Kidney tubule cell (primary cell): ENCODE data around the gene GADD45A.
A peak's percentile ranks its signal among the peaks of the same experiment; 100 is the strongest.

Source experiments
- DNase-seq: peaks from one replicate; pipeline ENCODE4 v3.0.0-alpha.2; 2018; ENCODE audit warnings: low spot score

The GADD45A gene

DNA sequence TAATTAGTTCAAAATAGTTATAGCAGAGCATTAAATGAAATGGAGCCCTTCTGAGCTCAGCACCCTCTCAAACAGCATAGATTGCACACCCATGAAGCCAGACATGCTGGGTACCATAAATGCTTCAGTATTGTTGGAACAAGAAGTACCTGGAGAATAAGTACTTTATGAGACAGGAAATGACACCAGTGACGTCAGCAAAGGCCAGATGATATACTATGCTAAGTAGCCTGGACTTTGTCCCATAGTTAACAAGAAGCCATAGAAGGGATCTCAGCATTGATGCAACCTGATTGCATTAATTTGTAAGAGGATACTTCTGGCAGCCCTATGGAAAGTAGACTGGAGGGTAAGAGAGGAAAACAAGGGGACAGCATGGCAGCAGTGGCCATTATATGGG is 16.3 kb upstream of the GADD45A start:
- no peak for DNase-seq

DNA sequence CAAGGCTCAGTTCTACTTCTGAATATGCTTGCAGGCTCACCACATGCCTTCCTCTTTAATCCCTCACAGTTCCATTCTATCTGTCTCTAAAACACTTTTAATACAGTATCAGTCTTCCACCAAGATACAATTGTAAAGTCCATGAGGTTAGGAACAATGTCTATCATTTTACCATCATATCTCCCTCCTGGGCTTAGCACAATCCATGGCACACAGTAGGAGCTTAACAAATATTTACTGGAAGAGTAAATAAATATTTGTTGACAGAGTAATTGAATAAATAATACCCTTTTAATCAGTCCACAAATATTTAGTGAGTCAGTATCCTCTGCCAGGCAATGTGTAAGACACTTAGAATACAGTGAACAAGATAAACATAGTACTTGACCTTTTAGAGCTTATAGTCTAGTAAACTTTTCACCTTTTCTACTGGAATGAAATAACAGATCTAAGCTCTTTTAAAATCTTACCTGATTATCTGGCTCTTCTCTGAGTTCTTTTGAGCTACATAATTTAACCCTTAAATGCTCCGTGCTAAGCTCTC is 12.7 kb upstream of the GADD45A start:
- no peak for DNase-seq

DNA sequence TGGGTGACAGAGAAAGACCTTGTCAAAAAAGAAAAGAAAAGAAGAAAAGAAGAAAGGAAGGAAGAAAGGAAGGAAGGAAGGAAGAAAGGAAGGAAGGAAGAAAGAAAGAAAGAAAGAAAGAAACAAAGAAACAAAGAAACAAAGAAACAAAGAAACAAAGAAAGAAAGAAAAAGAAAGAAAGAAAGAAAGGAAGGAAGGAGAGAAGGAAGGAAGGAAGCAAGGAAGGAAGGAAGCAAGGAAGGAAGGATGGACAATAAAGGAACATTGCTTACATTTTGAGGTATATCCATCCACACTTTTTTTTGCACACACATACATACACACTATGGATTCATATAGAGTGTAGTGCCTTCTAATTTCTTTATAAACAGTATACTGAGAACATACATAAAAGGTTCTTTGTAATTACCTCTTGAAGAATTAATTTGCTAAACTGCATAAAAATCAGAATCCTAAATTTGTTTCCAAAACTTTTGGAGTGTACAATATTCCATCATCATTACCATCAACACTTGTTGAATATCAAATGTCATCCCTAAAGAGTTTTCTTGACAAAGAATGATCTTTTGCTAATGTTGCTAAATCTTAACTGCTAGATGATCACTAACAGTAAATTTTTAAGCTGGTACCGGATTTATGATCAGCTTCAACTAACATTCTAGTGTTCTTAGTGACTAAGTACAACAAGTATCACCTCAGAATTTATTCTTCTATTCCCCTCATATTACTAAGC is 11.4 kb upstream of the GADD45A start:
- no peak for DNase-seq

DNA sequence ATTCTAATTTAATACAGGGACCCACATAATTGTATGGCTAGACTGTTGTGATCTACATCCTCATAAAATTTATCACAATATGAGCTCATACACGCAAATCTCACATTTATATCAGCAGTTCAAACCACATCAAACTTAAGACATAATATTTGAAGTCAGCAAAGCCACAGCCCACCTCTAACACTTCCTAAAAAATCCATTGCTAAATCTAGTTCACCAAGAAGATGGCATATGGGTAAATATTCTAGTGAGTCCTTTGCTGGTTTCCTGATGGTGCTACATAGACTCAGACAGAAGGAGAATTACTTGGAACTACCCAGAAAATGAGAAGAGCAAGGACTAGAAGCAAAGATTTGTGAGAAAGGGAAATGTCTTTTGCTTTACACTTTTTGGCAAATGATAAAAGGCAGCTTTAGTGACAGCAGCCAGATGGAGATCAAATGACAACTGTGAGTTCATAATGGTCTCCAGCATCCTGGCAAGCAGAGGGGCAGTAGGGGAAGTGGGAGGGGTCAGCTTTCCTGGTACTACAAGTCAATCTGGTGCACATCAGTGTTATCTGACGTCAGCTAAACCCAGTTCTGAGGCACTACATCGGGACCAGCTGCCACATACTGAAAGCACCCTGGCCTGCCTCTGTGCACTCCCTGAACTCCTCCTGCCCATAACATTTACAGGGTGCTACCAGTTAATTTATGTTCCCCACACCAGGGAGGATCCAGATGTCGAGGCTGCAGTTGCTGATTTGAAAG is 10.6 kb upstream of the GADD45A start:
- no peak for DNase-seq

DNA sequence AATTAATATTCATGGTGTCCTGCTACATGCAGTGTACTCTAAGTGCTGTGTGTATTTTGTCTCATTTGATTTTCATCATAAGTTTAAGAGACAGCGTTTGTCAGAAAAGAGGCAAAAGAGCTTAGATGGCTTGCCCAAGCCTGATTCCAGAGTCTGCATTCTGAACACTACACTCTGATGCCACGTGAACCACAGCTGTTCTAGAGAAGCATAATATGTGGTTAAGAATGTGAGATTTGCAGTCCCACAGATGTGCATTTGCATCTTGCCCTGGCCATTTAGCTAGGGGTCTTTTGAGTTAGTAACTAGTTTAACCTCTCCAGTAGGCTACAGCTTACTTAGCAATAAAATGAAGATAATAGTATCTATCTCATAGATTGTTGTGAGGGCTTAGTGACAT is 9.2 kb upstream of the GADD45A start:
- no peak for DNase-seq

DNA sequence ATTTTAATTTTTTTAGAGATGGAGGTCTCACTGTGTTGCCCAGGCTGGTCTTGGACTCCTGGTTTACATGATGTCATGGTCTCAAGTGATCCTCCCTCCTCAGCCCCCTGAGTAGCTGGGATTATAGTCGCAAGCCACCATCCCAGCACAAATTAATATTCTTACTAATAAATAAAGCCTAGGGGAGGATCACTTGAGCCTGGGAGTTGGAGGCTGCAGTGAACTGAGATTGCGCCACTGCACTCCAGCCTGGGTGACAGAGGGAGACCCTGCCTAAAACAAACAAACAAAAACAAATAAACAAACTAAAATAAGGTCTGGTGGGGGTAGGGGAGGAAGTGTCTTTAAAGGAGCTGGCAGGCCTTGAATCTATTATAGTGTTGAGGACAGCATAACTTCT is 8.7 kb upstream of the GADD45A start:
- DNase-seq = no peak

DNA sequence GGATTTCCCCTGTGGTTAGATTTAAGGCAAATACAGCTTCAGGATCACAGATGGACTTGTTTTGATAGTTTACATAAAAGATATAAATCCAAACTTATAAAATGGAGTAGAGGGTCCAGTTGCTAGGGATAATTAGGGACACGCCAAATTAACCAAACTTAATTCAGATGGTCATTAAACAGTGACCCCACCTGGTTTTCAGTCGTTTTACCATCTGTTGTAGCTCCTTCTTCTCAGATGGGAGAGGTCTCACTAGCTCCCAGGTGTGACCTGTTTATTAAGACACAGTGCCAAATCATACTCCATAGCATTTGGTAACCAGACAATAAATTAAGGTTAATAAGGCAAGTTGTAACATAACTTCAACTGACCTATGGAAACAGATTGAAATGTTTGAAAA is 8.1 kb upstream of the GADD45A start:
- DNase-seq = no peak

DNA sequence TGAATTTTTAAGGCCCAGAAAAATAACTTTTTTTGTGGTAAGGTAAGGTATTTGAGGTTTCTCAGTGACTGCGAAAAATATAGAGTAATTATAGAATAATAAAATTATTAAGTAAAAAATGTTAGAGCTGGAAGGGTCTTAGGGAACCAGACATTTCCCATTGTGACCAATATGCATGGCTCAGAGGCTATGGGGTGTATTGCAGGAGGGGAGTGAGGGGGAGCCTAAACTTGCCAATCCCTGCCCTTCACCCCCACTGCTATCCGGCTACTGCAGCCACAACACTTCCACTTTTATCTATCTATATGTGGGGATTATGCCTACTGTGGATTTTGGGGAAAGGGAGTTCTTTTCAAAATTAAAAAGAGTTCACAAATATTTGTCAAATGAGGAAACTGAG is 7.6 kb upstream of the GADD45A start:
- DNase-seq = no peak

DNA sequence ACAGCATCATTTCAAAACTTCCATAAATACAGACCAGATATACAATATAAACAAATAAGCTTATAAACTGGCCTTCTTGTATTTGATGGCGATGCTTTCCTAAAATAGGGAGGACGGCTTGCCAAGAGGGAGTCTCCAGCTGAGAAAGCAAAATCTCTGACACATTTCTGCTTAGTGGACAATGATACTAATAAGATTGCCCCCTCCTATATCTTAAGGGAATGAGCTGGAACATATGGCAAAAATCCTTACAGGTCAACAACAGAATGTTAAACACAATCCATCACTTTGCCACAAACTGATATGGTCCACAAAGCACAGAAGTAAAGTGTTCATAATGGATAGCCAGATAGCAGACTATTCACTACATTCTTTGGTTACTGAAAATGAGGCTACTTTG is 7.1 kb upstream of the GADD45A start:
- DNase-seq = no peak

DNA sequence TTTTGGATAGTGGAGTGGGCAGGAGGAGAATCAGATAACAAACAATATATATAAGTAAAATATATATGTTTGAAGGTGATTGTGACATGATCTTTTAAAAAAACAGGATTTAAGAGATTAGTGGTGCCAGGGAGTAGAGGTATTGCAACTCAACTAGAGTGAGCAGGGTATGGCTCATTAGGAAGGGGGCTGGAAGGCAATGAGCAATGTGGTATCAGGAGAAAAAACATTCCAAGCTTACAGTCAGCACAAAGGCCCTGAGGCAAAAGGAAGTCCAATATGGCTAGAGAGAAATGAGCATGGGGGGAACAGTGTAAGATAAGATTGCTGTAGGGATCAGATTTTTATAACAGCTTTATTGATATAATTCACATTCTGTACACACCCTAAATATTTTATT is 5.3 kb upstream of the GADD45A start:
- peak; percentile 70 for DNase-seq

DNA sequence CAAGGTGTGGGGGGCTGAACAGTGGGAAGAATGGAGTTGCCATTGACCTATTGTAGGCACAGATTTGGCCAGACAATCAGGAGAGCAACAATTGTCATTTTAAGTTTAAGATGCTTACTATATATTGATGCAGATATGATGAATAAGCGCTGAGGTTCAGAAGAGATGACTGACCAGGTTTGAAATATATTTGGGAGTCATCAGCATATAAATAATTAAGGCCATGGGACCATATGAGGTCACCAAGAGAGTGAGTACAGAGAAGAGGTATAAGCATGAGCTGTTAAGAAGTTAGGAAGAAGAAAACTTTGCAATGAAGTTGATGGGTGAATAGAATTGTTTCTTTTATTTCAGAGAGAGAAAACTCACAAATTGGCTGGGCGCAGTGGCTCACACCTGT is 4.5 kb upstream of the GADD45A start:
- no peak for DNase-seq

DNA sequence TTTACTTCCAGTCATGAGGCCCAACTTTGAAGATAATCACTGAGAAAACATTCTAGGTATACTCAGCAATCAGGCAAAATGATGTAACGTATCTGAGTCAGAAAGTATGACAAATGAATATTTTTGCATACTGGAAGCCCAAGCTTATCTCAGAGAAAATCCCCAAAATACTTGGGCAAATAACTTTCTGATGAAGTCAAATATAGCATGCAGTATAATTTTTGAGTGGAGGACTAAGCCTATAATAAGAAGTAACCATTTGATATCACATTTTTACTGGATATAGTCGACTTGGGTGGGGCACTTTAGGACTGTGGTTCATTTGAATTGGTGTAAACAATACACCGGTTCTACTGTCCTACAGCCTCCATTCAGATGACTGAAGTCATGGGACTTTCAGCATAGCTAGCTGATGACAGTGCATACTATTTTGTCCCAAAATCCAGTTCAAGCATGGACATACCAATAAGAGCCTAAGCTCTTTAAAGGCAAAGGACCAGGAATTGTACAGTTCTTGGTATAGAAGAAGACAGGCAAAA is 2.3 kb upstream of the GADD45A start:
- peak; percentile 91 for DNase-seq

DNA sequence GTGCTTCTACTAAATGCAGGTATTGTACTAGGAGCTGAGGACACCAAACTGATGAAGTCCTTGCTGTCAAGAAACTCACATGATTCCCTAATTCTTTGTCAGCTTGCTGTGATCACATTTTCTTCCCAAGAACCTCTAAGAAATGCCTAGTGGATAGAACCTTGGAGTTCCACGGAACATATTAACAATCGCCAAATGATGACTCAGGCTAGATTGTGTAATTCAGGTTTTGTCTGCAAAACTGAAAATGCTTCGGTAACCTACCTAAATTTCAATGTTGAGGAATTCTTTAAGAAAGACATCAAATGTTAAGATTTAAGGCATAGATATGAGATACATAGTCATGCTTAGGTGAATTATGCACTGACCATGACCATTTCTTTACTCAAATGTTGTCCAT is 1.7 kb upstream of the GADD45A start:
- DNase-seq = peak; percentile 70

DNA sequence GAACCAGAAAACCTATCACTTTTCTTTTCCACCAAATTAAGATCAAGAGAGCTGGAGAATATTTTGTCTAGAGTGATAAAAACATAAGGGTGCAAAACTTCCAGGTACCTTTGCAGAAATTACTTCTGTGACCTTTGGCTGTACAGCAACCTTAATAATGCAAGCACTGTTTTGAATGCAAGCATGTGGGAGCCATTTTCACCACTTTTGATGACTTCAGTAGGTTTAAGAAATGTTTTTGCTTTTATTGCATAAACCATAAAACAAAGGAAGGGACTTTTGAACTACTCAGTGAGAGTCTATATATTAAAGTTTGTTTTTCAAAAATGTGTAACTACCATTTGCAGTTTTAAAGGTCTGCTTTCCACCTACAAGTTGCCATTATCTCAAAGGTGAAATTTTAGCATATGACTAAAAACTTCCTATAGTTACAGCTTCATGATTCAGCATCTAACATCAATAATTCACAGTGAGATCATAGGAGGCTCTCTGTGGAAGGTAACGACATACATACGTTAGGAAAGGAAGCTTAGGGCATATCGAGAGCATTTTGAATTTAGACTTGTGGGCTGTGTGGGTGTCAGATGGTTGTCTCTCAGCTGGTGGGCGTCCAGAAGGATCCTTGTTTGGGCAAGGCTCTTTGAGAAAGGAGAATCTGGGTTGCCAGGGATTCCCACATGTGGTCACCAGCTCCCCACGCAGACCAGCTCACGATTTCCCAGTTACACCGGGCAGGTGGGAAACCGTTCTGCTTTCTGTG is 1.1 kb upstream of the GADD45A start:
- DNase-seq = peak; percentile 66

DNA sequence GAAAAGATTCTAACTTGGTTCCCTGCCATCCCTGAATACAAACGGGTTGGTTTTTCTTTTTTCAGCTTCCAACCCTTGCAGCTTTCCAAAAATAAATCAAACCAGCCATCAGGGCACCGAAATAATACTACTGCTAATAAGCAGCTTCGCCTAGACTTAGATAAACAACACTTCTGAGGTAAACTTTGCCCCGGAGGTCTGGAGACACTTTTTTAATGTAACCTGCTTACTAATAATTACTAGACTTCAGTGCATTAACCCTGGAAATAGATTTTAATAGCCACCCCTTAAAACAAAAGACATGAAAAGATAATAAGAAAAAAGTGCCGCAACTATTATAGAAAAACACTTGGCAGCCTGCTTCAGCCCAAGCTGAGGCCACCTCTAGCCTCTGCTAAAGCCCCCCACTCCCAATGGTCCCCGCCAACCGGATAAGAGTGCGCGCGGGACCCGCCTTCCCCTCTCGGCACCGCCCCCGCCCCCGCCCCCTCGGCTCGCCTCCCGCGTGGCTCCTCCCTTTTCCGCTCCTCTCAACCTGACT is 405 bp upstream of the GADD45A start:
- no peak for DNase-seq

DNA sequence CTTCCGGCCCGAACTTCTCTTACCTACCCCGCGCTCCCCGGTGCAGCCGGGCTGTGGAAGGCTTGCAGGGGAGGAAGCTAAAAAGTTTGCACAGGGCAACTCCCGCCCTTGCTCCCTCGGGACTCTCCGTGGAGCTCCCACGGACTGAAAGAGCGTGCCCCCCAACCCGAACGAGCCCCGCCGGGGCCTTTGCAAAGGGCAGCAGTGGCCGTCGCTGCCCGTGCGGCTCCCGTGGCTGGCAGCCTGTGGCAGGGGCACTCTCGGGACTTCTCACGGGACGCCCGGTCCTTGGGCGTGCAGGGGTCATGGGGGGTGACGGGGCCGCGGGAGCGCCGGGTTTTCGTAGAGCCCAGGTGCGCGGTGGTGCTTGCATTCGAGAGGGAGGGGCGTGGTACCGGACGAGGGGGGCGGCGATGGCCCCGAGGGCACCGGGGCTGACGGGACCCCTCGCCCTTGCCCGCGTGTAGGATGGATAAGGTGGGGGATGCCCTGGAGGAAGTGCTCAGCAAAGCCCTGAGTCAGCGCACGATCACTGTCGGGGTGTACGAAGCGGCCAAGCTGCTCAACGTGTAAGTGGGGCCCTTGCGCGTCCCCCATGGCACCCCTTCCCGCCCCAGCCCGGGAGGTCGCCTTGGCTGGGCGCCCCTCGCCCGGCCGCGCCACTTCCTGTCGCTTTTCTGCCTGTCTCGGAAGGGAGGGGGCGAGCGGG is 711 bp downstream of the GADD45A start:
- peak; percentile 52 for DNase-seq

DNA sequence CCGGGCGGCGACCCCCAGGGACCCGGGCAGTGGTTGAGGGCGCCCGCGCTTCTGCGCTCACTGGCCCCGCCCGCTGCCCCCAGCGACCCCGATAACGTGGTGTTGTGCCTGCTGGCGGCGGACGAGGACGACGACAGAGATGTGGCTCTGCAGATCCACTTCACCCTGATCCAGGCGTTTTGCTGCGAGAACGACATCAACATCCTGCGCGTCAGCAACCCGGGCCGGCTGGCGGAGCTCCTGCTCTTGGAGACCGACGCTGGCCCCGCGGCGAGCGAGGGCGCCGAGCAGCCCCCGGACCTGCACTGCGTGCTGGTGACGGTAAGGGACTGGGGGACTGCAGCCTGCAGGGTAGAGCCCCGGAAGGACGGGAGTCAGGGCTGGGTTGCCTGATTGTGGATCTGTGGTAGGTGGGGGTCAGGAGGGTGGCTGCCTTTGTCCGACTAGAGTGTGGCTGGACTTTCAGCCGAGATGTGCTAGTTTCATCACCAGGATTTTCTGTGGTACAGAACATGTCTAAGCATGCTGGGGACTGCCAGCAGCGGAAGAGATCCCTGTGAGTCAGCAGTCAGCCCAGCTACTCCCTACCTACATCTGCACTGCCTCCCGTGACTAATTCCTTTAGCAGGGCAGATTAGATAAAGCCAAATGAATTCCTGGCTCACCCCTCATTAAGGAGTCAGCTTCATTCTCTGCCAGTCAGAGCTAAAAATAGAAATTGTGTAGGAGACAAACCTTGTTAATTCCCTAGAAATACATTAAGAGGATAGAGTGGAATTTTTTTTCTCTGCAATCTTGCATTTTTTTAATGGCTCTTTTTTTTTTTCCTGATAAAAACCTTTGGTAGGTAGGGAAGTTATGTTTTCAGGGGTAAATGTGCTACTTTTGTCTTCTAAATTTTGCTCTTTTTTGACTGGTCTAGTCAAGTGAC is 1.5 kb downstream of the GADD45A start:
- peak; percentile 98 for DNase-seq

DNA sequence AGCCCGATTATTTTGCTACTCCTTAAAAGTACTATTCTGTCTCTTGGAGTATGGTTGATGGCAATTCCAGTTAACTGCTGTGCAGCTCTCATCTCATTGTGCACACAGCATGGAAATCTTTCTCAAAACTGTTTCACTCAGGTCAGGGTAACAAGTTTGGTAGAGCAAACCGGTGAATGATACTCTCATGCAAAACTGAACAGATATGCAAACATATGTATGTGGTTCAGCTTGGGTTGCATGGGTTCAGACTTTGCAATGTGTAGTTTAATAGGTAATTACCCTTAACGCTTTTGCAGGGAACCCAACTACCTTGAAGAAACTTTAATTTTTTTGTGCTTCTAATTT is 2.2 kb downstream of the GADD45A start:
- DNase-seq = peak; percentile 25

DNA sequence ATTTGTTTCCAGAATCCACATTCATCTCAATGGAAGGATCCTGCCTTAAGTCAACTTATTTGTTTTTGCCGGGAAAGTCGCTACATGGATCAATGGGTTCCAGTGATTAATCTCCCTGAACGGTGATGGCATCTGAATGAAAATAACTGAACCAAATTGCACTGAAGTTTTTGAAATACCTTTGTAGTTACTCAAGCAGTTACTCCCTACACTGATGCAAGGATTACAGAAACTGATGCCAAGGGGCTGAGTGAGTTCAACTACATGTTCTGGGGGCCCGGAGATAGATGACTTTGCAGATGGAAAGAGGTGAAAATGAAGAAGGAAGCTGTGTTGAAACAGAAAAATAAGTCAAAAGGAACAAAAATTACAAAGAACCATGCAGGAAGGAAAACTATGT is 2.6 kb downstream of the GADD45A start:
- peak; percentile 92 for DNase-seq

DNA sequence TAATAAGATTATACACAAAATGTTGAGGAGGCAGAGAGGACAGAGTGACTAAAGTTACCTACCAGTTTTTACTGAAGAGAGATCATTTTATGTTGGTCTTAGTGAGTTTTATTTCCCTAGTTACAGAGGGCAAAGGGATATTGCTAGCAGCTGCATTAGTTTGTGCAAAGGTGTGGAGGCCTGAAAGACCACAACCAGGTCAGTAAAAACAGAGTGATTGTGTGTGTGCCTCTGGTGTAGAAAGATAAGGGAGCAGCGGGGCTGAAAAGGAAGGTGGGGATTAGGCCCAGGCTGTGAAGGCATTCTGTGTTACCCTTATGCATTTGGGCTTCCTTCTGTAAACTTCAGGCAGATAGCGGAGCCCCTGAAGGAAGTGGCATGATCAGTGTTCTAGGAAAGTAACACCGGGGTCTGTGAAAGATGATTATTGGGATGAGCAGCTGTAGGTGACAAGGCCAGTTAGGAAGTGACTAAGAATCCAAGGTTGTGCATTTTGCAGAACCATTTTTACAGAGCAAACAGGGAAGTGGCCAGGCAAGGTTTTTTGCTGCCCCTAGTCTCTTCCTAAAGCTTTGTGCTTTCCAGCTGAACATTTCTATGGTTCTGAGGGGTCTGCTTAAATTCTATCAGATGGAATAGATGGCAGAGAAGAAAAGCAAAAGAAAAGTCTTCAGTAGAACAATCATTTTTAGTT is 3.7 kb downstream of the GADD45A start:
- DNase-seq = peak; percentile 33
